ENCODE results near the gene NARF.

Gene NARF

GRCh38 chr17:82443465-82444283 lies 14.9 kb upstream of the NARF start:
- TF ChIP-seq CTCF (IDR thresholded peaks at IDR 0.05; ENCODE audit: borderline replicate concordance, insufficient read depth, low read depth, low read length), result no peak
- H3K4me3 ChIP-seq (ENCODE audit: low read depth, low read length), result no peak overlapping the region

- no peak overlapping the region for H3K4me3 ChIP-seq (ENCODE audit: low read depth, low read length)
- no peak for TF ChIP-seq CTCF (IDR thresholded peaks at IDR 0.05; ENCODE audit: borderline replicate concordance, insufficient read depth, low read depth, low read length)
These were observed 14.2 kb upstream of the NARF start for GRCh38 chr17:82444284-82444893.

- TF ChIP-seq CTCF (IDR thresholded peaks at IDR 0.05; ENCODE audit: borderline replicate concordance, insufficient read depth, low read depth, low read length), result no peak
- no peak overlapping the region for H3K4me3 ChIP-seq (ENCODE audit: low read depth, low read length)
These were observed 13.5 kb upstream of the NARF start for GRCh38 chr17:82444941-82445521.

GRCh38 chr17:82445542-82445941 lies 13.0 kb upstream of the NARF start:
- TF ChIP-seq CTCF (IDR thresholded peaks at IDR 0.05; ENCODE audit: borderline replicate concordance, insufficient read depth, low read depth, low read length), result no peak
- no peak overlapping the region for H3K4me3 ChIP-seq (ENCODE audit: low read depth, low read length)

GRCh38 chr17:82446124-82446523 lies 12.4 kb upstream of the NARF start:
- TF ChIP-seq CTCF (IDR thresholded peaks at IDR 0.05; ENCODE audit: borderline replicate concordance, insufficient read depth, low read depth, low read length), result no peak

GRCh38 chr17:82446649-82447048 lies 11.9 kb upstream of the NARF start:
- TF ChIP-seq CTCF (IDR thresholded peaks at IDR 0.05; ENCODE audit: borderline replicate concordance, insufficient read depth, low read depth, low read length), result no peak
- no peak overlapping the region for H3K4me3 ChIP-seq (ENCODE audit: low read depth, low read length)

More at GRCh38 chr17:82446124-82446523, 12.4 kb upstream of the NARF start:
- H3K4me3 ChIP-seq (ENCODE audit: low read depth, low read length), result no peak overlapping the region

Measured in GM12875 (cell line).